Neural cell (in vitro differentiated cells): ENCODE results near the gene ZNF226. TPM values are rescaled to one million over a fixed set of nuclear protein-coding genes. Genes with fewer than 3 reads are reported as not detected.

Experiments used
- H2AFZ ChIP-seq: fragments of 200-600, 300-800 bp; sonication (generic), shearing (Covaris generic); 2 replicates; pipeline ENCODE4 v1.6.0; 2014; ENCODE audit warnings: low read depth, mild to moderate bottlenecking, antibody characterized with exemption, low read length, moderate library complexity
- H3F3A ChIP-seq: fragments of 200-600 bp; shearing (Covaris generic); 2 replicates; pipeline ENCODE4 v1.6.1; 2016; ENCODE audit warnings: mild to moderate bottlenecking, moderate library complexity, mixed read lengths, antibody characterized with exemption, low read length; ENCODE audit not compliant: insufficient read depth, poor library complexity, severe bottlenecking
- H3K27ac ChIP-seq: fragments of 200-600, 300-800 bp; sonication (generic), shearing (Covaris generic); 2 replicates; pipeline ENCODE4 v1.5.1; 2014; ENCODE audit warnings: mild to moderate bottlenecking, low read length, moderate library complexity
- H3K27me3 ChIP-seq: fragments of 300-800, 200-600 bp; sonication (generic), shearing (Covaris generic); 2 replicates; pipeline ENCODE4 v1.6.0; 2014; ENCODE audit warnings: mild to moderate bottlenecking, low read depth, low read length, moderate library complexity; ENCODE audit not compliant: insufficient read depth
- H3K36me3 ChIP-seq: fragments of 300-800, 200-600 bp; sonication (generic), shearing (Covaris generic); 2 replicates; pipeline ENCODE4 v1.5.1; 2014; ENCODE audit warnings: mild to moderate bottlenecking, antibody characterized with exemption, low read length, moderate library complexity; ENCODE audit not compliant: insufficient read depth
- H3K4me2 ChIP-seq: fragments of 300-800, 200-600 bp; sonication (generic), shearing (Covaris generic); 2 replicates; pipeline ENCODE4 v1.6.0; 2014; ENCODE audit warnings: mild to moderate bottlenecking, low read length
- H3K4me3 ChIP-seq: fragments of 300-800, 200-600 bp; sonication (generic), shearing (Covaris generic); 2 replicates; pipeline ENCODE4 v1.5.1; 2014; ENCODE audit warnings: mild to moderate bottlenecking, low read length, moderate library complexity
- H3K79me2 ChIP-seq: fragments of 200-600 bp; shearing (Covaris generic); replicated peaks from 2 replicates; pipeline ENCODE4 v1.6.0; 2014; ENCODE audit warnings: mild to moderate bottlenecking, low read length, moderate library complexity; ENCODE audit not compliant: insufficient read depth
- H3K9ac ChIP-seq: fragments of 300-800, 200-600 bp; sonication (generic), shearing (Covaris generic); 2 replicates; pipeline ENCODE4 v1.6.1; 2016; ENCODE audit warnings: mild to moderate bottlenecking, low read length, mixed read lengths
- H3K9me2 ChIP-seq: fragments of 200-600 bp; shearing (Covaris generic); 2 replicates; pipeline ENCODE4 v1.6.1; 2016; ENCODE audit warnings: mild to moderate bottlenecking, low read length, mixed read lengths; ENCODE audit not compliant: insufficient read depth
- H3K9me3 ChIP-seq: fragments of 200-600, 300-800 bp; sonication (generic), shearing (Covaris generic); 2 replicates; pipeline ENCODE4 v1.6.1; 2016; ENCODE audit warnings: mild to moderate bottlenecking, mixed run types, low read length, moderate library complexity, mixed read lengths
- H4K20me1 ChIP-seq: fragments of 200-600 bp; shearing (Covaris generic); 2 replicates; pipeline ENCODE4 v1.6.1; 2016; ENCODE audit warnings: mild to moderate bottlenecking, mixed run types; ENCODE audit not compliant: insufficient read depth
- EP300 ChIP-seq: fragments of 450-650 bp; conservative IDR thresholded peaks from 2 replicates; pipeline ENCODE4 v1.6.1; 2014; ENCODE audit warnings: antibody characterized with exemption, mild to moderate bottlenecking, moderate library complexity; ENCODE audit not compliant: poor library complexity, severe bottlenecking
- EZH2 ChIP-seq: fragments of 200-600, 300-800 bp; shearing (Covaris generic), sonication (generic); IDR thresholded peaks from 2 replicates; pipeline ENCODE4 v1.6.1; 2014; ENCODE audit warnings: antibody characterized with exemption, low read length, borderline replicate concordance, mild to moderate bottlenecking; ENCODE audit not compliant: insufficient read depth, poor library complexity, severe bottlenecking
- MXI1 ChIP-seq: fragments of 450-650 bp; conservative IDR thresholded peaks from 2 replicates; pipeline ENCODE4 v1.6.1; 2014; ENCODE audit warnings: antibody characterized with exemption, mild to moderate bottlenecking; ENCODE audit not compliant: poor library complexity, severe bottlenecking
- POLR2AphosphoS5 ChIP-seq: IDR thresholded peaks from 2 replicates; pipeline ENCODE4 v1.6.1; 2012
- RAD21 ChIP-seq: fragments of 450-650 bp; conservative IDR thresholded peaks from 2 replicates; pipeline ENCODE4 v1.6.1; 2014; ENCODE audit warnings: antibody characterized with exemption, mild to moderate bottlenecking, moderate library complexity
- REST ChIP-seq: IDR thresholded peaks from 2 replicates; pipeline ENCODE4 v1.6.1; 2012; ENCODE audit warnings: borderline replicate concordance
- SMC3 ChIP-seq: fragments of 450-650 bp; conservative IDR thresholded peaks from 2 replicates; pipeline ENCODE4 v1.6.1; 2014; ENCODE audit warnings: antibody characterized with exemption, mild to moderate bottlenecking, moderate library complexity; ENCODE audit not compliant: poor library complexity
- TAF1 ChIP-seq: IDR thresholded peaks from 2 replicates; pipeline ENCODE4 v1.6.1; 2012; ENCODE audit warnings: low read depth
- polyA plus RNA-seq: library from polyadenylated mRNA; depleted of rRNA; stranded (reverse); fragments of >200 nt; gene quantifications from 2 replicates; pipeline ENCODE4 v1.2.3, GENCODE V29; 2014
- TF ChIP-seq, protein P1 (sequence below): fragments of 450-650 bp; IDR thresholded peaks from 2 replicates; pipeline ENCODE4 v1.5.1; 2014; ENCODE audit warnings: antibody characterized with exemption, mild to moderate bottlenecking, moderate library complexity; ENCODE audit not compliant: poor library complexity, severe bottlenecking

ZNF226 gene
- polyA plus RNA-seq, 1 donor from 2014 or later, result 39.0 TPM

DNA sequence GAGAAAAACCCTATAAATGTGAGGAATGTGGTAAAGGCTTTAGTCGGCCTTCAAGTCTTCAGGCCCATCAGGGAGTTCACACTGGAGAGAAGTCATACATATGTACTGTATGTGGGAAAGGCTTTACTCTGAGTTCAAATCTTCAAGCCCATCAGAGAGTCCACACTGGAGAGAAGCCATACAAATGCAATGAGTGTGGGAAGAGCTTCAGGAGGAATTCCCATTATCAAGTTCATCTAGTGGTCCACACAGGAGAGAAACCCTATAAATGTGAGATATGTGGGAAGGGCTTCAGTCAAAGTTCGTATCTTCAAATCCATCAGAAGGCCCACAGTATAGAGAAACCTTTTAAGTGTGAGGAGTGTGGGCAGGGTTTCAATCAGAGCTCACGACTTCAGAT is 11.7 kb downstream of the ZNF226 start:
- TF ChIP-seq RAD21, result no peak
- TF ChIP-seq, protein P1, sequence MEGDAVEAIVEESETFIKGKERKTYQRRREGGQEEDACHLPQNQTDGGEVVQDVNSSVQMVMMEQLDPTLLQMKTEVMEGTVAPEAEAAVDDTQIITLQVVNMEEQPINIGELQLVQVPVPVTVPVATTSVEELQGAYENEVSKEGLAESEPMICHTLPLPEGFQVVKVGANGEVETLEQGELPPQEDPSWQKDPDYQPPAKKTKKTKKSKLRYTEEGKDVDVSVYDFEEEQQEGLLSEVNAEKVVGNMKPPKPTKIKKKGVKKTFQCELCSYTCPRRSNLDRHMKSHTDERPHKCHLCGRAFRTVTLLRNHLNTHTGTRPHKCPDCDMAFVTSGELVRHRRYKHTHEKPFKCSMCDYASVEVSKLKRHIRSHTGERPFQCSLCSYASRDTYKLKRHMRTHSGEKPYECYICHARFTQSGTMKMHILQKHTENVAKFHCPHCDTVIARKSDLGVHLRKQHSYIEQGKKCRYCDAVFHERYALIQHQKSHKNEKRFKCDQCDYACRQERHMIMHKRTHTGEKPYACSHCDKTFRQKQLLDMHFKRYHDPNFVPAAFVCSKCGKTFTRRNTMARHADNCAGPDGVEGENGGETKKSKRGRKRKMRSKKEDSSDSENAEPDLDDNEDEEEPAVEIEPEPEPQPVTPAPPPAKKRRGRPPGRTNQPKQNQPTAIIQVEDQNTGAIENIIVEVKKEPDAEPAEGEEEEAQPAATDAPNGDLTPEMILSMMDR, result no peak
- TF ChIP-seq TAF1, result no peak
- no peak for TF ChIP-seq POLR2AphosphoS5
- no peak for TF ChIP-seq REST
- no peak for TF ChIP-seq SMC3
- TF ChIP-seq EZH2, result no peak
- TF ChIP-seq EP300, result no peak
- no peak for TF ChIP-seq MXI1
- H3K9me2 ChIP-seq, result no peaks in the 10 kb centered on the region
- H3K36me3 ChIP-seq, result peaks cover 43% of the 10 kb centered on the region

GRCh38 chr19:44180968-44181367 is 16.1 kb downstream of the ZNF226 start:
- H3K9me3 ChIP-seq, result no peaks in the 10 kb centered on the region
- no peak overlapping the region for H3K4me3 ChIP-seq
- H2AFZ ChIP-seq, result no peak overlapping the region
- no peaks in the 10 kb centered on the region for H4K20me1 ChIP-seq
- H3K9me2 ChIP-seq, result no peaks in the 10 kb centered on the region
- H3K4me2 ChIP-seq, result no peak overlapping the region
- no peaks in the 10 kb centered on the region for H3K79me2 ChIP-seq
- H3K9ac ChIP-seq, result no peak overlapping the region
- no peaks in the 10 kb centered on the region for H3K27me3 ChIP-seq
- H3K36me3 ChIP-seq, result peaks cover 11% of the 10 kb centered on the region
- TF ChIP-seq TAF1 (no peak), EZH2 (no peak), SMC3 (no peak), REST (no peak), EP300 (no peak), RAD21 (no peak), POLR2AphosphoS5 (no peak), MXI1 (no peak)
- TF ChIP-seq, protein P1, result no peak
- no peaks in the 10 kb centered on the region for H3F3A ChIP-seq
- no peak overlapping the region for H3K27ac ChIP-seq

More for the DNA sequence above, 11.7 kb downstream of the ZNF226 start:
- no peak overlapping the region for H3K27ac ChIP-seq
- no peak overlapping the region for H2AFZ ChIP-seq
- no peak overlapping the region for H3K4me2 ChIP-seq
- H3K79me2 ChIP-seq, result no peaks in the 10 kb centered on the region
- H4K20me1 ChIP-seq, result no peaks in the 10 kb centered on the region
- H3K9ac ChIP-seq, result no peak overlapping the region
- H3K9me3 ChIP-seq, result no peaks in the 10 kb centered on the region
- no peaks in the 10 kb centered on the region for H3K27me3 ChIP-seq
- H3F3A ChIP-seq, result no peaks in the 10 kb centered on the region
- no peak overlapping the region for H3K4me3 ChIP-seq
